HG02970 (cell line): ENCODE measurements around the gene MACROD2.
A peak's percentile ranks its signal among the peaks of the same experiment; 100 is the strongest.

ENCODE experiments used
- ATAC-seq: cut with Tn5 transposase; IDR thresholded peaks from one replicate; pipeline ENCODE4 v1.9.1; 2021; ENCODE audit warnings: mild to moderate bottlenecking, moderate library complexity, moderate number of reproducible peaks; ENCODE audit not compliant: unreplicated experiment, low FRiP score

Gene MACROD2

GRCh38 chr20:15252304-15252703 is 1257.0 kb downstream of the MACROD2 start:
- ATAC-seq: no peak

- ATAC-seq: no peak
Measured at GRCh38 chr20:15253431-15253830, 1258.1 kb downstream of the MACROD2 start.

GRCh38 chr20:15256676-15257568 is 1261.6 kb downstream of the MACROD2 start:
- ATAC-seq: no peak

GRCh38 chr20:15257569-15257870 is 1262.2 kb downstream of the MACROD2 start:
- ATAC-seq: no peak

- ATAC-seq: no peak
Measured at GRCh38 chr20:15265581-15266309, 1270.4 kb downstream of the MACROD2 start.

- ATAC-seq: no peak
Measured at GRCh38 chr20:15267935-15268334, 1272.6 kb downstream of the MACROD2 start.

- no peak for ATAC-seq
Measured at GRCh38 chr20:15278041-15278440, 1282.7 kb downstream of the MACROD2 start.

- no peak for ATAC-seq
Measured at GRCh38 chr20:15287329-15287728, 1292.0 kb downstream of the MACROD2 start.

GRCh38 chr20:15288106-15288505 is 1292.8 kb downstream of the MACROD2 start:
- no peak for ATAC-seq

GRCh38 chr20:15289337-15289736 is 1294.0 kb downstream of the MACROD2 start:
- no peak for ATAC-seq

- ATAC-seq: no peak
Measured at GRCh38 chr20:15292405-15292804, 1297.1 kb downstream of the MACROD2 start.

GRCh38 chr20:15296422-15296821 is 1301.1 kb downstream of the MACROD2 start:
- ATAC-seq: no peak

GRCh38 chr20:15297059-15297875 is 1302.0 kb downstream of the MACROD2 start:
- no peak for ATAC-seq

- ATAC-seq: no peak
Measured at GRCh38 chr20:15302075-15302474, 1306.8 kb downstream of the MACROD2 start.

- ATAC-seq: no peak
Measured at GRCh38 chr20:15310361-15310760, 1315.0 kb downstream of the MACROD2 start.

- no peak for ATAC-seq
Measured at GRCh38 chr20:15316556-15316955, 1321.2 kb downstream of the MACROD2 start.

- peak; percentile 80 for ATAC-seq
Measured at GRCh38 chr20:15317546-15318232, 1322.4 kb downstream of the MACROD2 start.

GRCh38 chr20:15318682-15319081 is 1323.4 kb downstream of the MACROD2 start:
- no peak for ATAC-seq

- ATAC-seq: no peak
Measured at GRCh38 chr20:15319439-15319838, 1324.1 kb downstream of the MACROD2 start.

- no peak for ATAC-seq
Measured at GRCh38 chr20:15320941-15321340, 1325.6 kb downstream of the MACROD2 start.
